Fibroblast of villous mesenchyme (primary cell): ENCODE results near the gene B4GALNT3. TPM values are rescaled to one million over a fixed set of nuclear protein-coding genes. Genes with fewer than 3 reads are reported as not detected.

Experiments used
- DNase-seq: peaks from one replicate; pipeline ENCODE4 v3.0.0-alpha.2; 2010; ENCODE audit warnings: low read depth
- H3K4me3 ChIP-seq: 2 replicates; pipeline ENCODE4 v1.5.1; 2011; ENCODE audit warnings: low read depth, mild to moderate bottlenecking, low read length
- CTCF ChIP-seq: IDR thresholded peaks from 2 replicates; pipeline ENCODE4 v1.5.1; 2012; ENCODE audit warnings: low read depth, mild to moderate bottlenecking, low read length; ENCODE audit not compliant: insufficient read depth
- total RNA-seq: library from RNA; depleted of rRNA; stranded (reverse); fragments of >200 nt; gene quantifications from 2 replicates; pipeline ENCODE4 v1.2.3, GENCODE V29; 2012

B4GALNT3 gene
- total RNA-seq, 1 donor, result under 0.01 TPM

GRCh38 chr12:585062-586061 lies 125.6 kb downstream of the B4GALNT3 start:
- no peak for DNase-seq
- no peak for TF ChIP-seq CTCF
- H3K4me3 ChIP-seq, result no peak overlapping the region

GRCh38 chr12:586318-587071 lies 126.8 kb downstream of the B4GALNT3 start:
- no peak overlapping the region for H3K4me3 ChIP-seq
- DNase-seq, result no peak
- no peak for TF ChIP-seq CTCF

GRCh38 chr12:587132-588023 lies 127.6 kb downstream of the B4GALNT3 start:
- no peak for TF ChIP-seq CTCF
- no peak for DNase-seq
- H3K4me3 ChIP-seq, result no peak overlapping the region

- TF ChIP-seq CTCF, result no peak
- DNase-seq, result no peak
- no peak overlapping the region for H3K4me3 ChIP-seq
These were observed 128.2 kb downstream of the B4GALNT3 start for GRCh38 chr12:588024-588322.

- no peak for DNase-seq
- TF ChIP-seq CTCF, result no peak
- no peak overlapping the region for H3K4me3 ChIP-seq
These were observed 128.9 kb downstream of the B4GALNT3 start for GRCh38 chr12:588646-589045.

GRCh38 chr12:590206-590750 lies 130.5 kb downstream of the B4GALNT3 start:
- DNase-seq, result no peak
- no peak overlapping the region for H3K4me3 ChIP-seq
- TF ChIP-seq CTCF, result no peak
